PC-9 (cell line): Measurements from ENCODE around the gene HDAC10.

Experiments used
- EZH2 ChIP-seq: fragments of 200-600 bp; sonication (generic); IDR thresholded peaks from 2 replicates; pipeline ENCODE4 v1.8.0; 2017; ENCODE audit warnings: antibody characterized with exemption, low read depth
- TF ChIP-seq, protein P1 (sequence below): fragments of 200-600 bp; sonication (generic); conservative IDR thresholded peaks from 2 replicates; pipeline ENCODE4 v1.6.1; 2017; ENCODE audit warnings: mixed run types, antibody characterized with exemption, mild to moderate bottlenecking, moderate library complexity

DNA sequence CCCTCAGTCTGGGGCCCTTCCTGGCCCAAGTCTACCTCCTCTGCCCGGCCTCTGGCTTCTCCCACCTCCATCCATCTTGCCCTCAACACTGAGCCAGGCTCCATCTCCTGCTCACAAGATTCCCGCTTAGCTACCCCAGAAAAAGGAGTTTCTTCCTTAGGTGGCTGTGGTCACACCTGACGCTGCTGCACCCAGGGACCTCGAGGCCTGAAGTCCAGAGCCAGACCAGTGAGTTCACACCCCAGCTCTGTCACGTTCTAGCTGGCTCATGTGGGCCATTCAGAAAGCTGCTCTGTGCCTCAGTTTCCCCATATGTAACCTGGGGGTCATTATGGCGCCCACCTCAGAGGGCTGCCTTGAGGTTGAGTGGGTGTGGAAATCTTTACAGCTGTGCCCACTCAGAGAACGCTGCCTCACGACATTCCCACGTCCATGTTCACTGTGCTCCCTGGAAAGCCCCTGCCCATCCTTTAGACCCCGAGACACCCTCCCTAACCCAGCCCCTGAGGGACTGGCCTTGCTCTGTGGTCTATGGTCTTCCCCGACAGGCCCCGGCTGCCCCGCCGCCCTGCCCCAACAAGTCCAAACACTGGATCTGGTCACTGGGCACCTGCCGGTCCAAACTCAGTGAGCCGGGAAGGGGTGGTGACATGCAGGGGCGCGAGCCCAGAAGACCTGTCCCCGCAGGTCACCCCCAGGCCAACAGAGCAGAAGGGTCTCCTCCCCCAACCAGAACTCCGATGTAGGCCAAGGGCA lies 46.6 kb upstream of the HDAC10 start:
- TF ChIP-seq EZH2: no peak
- TF ChIP-seq, protein P1, sequence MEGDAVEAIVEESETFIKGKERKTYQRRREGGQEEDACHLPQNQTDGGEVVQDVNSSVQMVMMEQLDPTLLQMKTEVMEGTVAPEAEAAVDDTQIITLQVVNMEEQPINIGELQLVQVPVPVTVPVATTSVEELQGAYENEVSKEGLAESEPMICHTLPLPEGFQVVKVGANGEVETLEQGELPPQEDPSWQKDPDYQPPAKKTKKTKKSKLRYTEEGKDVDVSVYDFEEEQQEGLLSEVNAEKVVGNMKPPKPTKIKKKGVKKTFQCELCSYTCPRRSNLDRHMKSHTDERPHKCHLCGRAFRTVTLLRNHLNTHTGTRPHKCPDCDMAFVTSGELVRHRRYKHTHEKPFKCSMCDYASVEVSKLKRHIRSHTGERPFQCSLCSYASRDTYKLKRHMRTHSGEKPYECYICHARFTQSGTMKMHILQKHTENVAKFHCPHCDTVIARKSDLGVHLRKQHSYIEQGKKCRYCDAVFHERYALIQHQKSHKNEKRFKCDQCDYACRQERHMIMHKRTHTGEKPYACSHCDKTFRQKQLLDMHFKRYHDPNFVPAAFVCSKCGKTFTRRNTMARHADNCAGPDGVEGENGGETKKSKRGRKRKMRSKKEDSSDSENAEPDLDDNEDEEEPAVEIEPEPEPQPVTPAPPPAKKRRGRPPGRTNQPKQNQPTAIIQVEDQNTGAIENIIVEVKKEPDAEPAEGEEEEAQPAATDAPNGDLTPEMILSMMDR: no peak
